Measurements from ENCODE around the gene EEFSEC. TPM values are rescaled to one million over a fixed set of nuclear protein-coding genes. Genes with fewer than 3 reads are reported as not detected.

Gene EEFSEC
- total RNA-seq, 1 experiment from 2014 or later: 9.6 TPM

DNA sequence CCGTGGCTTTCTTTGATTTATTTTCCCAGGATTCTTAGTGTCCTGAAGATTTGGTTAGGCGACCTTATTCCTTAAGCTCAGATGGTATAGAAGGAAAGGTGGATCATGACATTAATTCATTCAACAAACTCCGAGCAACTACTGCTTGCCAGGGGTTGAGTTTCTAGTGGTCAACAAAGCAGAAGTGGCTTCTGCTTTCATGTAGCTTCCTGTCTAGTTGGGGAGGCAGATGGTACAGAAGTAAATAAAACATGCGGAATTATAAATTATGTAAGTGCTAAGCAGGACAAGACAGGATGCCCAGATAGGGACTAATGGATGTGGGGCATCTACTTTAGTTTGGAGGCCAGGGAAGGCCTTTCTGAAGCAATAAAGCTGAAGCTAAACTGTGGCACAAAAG is 15.6 kb downstream of the EEFSEC start:
- Histone ChIP-seq H3K27ac (ENCODE audit: low read length) (no peak overlapping the region), H3K27me3 (ENCODE audit: low read length) (no peaks in the 10 kb centered on the region), H3K9me2 (replicated peaks; ENCODE audit: low read length) (no peaks in the 10 kb centered on the region), H2AFZ (ENCODE audit: low read length) (no peak overlapping the region), H3K36me3 (ENCODE audit: low read depth, low read length) (no peaks in the 10 kb centered on the region), H3K79me2 (ENCODE audit: low read length) (no peaks in the 10 kb centered on the region), H3K4me1 (ENCODE audit: insufficient read depth, low read length) (no peaks in the 10 kb centered on the region), H4K20me1 (ENCODE audit: low read length) (no peaks in the 10 kb centered on the region), H3K4me3 (ENCODE audit: low read length) (no peak overlapping the region), H3K9me3 (ENCODE audit: low read length) (no peaks in the 10 kb centered on the region), H3K4me2 (ENCODE audit: low read length) (no peak overlapping the region), H3K9ac (ENCODE audit: low read length) (no peak overlapping the region), H3F3A (ENCODE audit: low read length, unreplicated experiment) (no peaks in the 10 kb centered on the region)
- no peak for DNase-seq
- ChIA-PET POLR2A (ENCODE audit: unreplicated experiment) (no interaction called here), CTCF (no interaction called here)
- no TSS peak for BruUV-seq (replicated peaks)
- TF ChIP-seq EZH2 (IDR thresholded peaks at IDR 0.05; ENCODE audit: low read length, unreplicated experiment) (no peak), EZH2phosphoT487 (IDR thresholded peaks at IDR 0.05; ENCODE audit: borderline replicate concordance, low read length) (no peak)
- TF ChIP-seq, protein P1, sequence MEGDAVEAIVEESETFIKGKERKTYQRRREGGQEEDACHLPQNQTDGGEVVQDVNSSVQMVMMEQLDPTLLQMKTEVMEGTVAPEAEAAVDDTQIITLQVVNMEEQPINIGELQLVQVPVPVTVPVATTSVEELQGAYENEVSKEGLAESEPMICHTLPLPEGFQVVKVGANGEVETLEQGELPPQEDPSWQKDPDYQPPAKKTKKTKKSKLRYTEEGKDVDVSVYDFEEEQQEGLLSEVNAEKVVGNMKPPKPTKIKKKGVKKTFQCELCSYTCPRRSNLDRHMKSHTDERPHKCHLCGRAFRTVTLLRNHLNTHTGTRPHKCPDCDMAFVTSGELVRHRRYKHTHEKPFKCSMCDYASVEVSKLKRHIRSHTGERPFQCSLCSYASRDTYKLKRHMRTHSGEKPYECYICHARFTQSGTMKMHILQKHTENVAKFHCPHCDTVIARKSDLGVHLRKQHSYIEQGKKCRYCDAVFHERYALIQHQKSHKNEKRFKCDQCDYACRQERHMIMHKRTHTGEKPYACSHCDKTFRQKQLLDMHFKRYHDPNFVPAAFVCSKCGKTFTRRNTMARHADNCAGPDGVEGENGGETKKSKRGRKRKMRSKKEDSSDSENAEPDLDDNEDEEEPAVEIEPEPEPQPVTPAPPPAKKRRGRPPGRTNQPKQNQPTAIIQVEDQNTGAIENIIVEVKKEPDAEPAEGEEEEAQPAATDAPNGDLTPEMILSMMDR (conservative IDR thresholded peaks at IDR 0.05; ENCODE audit: low read depth, low read length): no peak
- intact Hi-C loops (cut with micrococcal nuclease): no loop called here
- ATAC-seq: no peak

DNA sequence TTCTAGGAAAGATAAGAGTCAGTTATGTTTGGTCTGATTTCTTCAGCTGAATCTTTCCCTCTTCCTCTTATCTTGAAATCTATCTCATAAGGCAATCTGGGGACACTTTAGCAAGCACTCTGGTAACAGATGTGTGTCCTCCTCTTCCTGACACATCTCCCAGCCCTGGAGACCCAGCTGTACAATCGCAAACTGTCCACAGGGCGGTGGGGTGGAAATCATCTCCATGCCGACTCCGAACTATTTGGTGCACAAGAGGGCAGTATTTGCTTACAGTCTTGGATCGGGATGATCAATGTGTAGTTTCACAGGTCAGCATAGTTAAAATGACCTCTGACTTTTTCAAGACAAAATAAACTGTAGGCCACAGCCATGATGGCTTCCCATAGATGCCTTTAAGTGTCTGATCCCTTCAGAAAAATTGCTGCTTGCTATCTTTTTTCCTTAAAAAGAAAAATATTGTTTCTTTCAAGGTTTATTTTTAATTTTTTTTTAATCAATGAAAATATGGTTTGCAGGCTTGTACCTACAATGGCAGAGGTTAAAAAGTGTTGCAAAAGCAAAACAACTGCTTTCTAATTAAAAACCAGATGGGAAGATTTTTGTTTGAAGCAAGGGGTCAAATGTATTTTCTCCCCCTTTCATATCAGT is 17.7 kb downstream of the EEFSEC start:
- CTCF ChIA-PET: interaction anchor here (0.5 kb wide), 1 partner anchor 87 kb away, joined by 3 read pairs; no protein-coding TSS in a partner anchor
- POLR2A ChIA-PET (ENCODE audit: unreplicated experiment): no interaction called here

DNA sequence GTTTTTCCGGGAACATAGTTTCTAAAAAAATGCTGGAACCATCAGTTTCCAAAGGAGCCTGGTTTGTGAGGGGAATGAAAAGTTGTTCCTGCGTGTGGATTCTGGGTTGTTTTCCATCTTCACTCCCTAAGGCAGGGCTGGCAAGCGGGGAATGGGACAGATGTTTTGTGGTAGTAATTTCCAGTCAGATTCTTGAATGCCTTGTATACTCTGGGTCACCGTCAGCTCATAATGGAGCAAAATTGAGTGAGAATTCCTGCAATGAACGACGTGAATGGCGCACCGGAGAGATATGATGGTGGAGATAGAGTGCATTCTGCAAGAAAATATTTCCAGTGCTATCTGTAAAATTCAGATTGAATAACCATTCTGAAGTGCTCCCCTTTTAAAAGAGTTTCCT is 19.9 kb downstream of the EEFSEC start:
- no peaks in the 10 kb centered on the region for H3K27me3 ChIP-seq (ENCODE audit: low read length)
- no peak overlapping the region for H3K4me3 ChIP-seq (ENCODE audit: low read length)
- H3F3A ChIP-seq (ENCODE audit: low read length, unreplicated experiment): no peaks in the 10 kb centered on the region
- no peaks in the 10 kb centered on the region for H3K9me3 ChIP-seq (ENCODE audit: low read length)
- ChIA-PET POLR2A (ENCODE audit: unreplicated experiment) (no interaction called here), CTCF (no interaction called here)
- intact Hi-C loops (cut with micrococcal nuclease): loop anchor here (10.0 kb wide), 2 partner anchors 132 to 212 kb away; no protein-coding TSS in a partner anchor
- no peaks in the 10 kb centered on the region for H3K4me1 ChIP-seq (ENCODE audit: insufficient read depth, low read length)
- DNase-seq (no peak), ATAC-seq (no peak)
- no peaks in the 10 kb centered on the region for H3K36me3 ChIP-seq (ENCODE audit: low read depth, low read length)
- no peak overlapping the region for H3K27ac ChIP-seq (ENCODE audit: low read length)
- no TSS peak for BruUV-seq (replicated peaks)
- no peak overlapping the region for H3K9ac ChIP-seq (ENCODE audit: low read length)
- no peaks in the 10 kb centered on the region for H4K20me1 ChIP-seq (ENCODE audit: low read length)
- H3K9me2 ChIP-seq (replicated peaks; ENCODE audit: low read length): no peaks in the 10 kb centered on the region
- H2AFZ ChIP-seq (ENCODE audit: low read length): no peak overlapping the region
- TF ChIP-seq, protein P1 (conservative IDR thresholded peaks at IDR 0.05; ENCODE audit: low read depth, low read length): no peak
- TF ChIP-seq EZH2 (IDR thresholded peaks at IDR 0.05; ENCODE audit: low read length, unreplicated experiment) (no peak), EZH2phosphoT487 (IDR thresholded peaks at IDR 0.05; ENCODE audit: borderline replicate concordance, low read length) (no peak)
- H3K4me2 ChIP-seq (ENCODE audit: low read length): no peak overlapping the region
- no peaks in the 10 kb centered on the region for H3K79me2 ChIP-seq (ENCODE audit: low read length)

More for the DNA sequence above, 17.7 kb downstream of the EEFSEC start:
- Histone ChIP-seq H4K20me1 (ENCODE audit: low read length) (no peaks in the 10 kb centered on the region), H3K36me3 (ENCODE audit: low read depth, low read length) (no peaks in the 10 kb centered on the region), H3K9me3 (ENCODE audit: low read length) (no peaks in the 10 kb centered on the region), H3K4me1 (ENCODE audit: insufficient read depth, low read length) (no peaks in the 10 kb centered on the region), H3K9me2 (replicated peaks; ENCODE audit: low read length) (no peaks in the 10 kb centered on the region), H2AFZ (ENCODE audit: low read length) (no peak overlapping the region), H3K9ac (ENCODE audit: low read length) (no peak overlapping the region), H3K79me2 (ENCODE audit: low read length) (no peaks in the 10 kb centered on the region), H3K4me2 (ENCODE audit: low read length) (no peak overlapping the region), H3K27ac (ENCODE audit: low read length) (no peak overlapping the region), H3K27me3 (ENCODE audit: low read length) (no peaks in the 10 kb centered on the region), H3K4me3 (ENCODE audit: low read length) (no peak overlapping the region), H3F3A (ENCODE audit: low read length, unreplicated experiment) (no peaks in the 10 kb centered on the region)
- BruUV-seq (replicated peaks): no TSS peak
- TF ChIP-seq, protein P1 (conservative IDR thresholded peaks at IDR 0.05; ENCODE audit: low read depth, low read length): peak; percentile 79
- TF ChIP-seq EZH2phosphoT487 (IDR thresholded peaks at IDR 0.05; ENCODE audit: borderline replicate concordance, low read length) (no peak), EZH2 (IDR thresholded peaks at IDR 0.05; ENCODE audit: low read length, unreplicated experiment) (no peak)
- ATAC-seq: peak; percentile 97
- intact Hi-C loops (cut with micrococcal nuclease): loop anchor here (2.0 to 10.0 kb wide), 4 partner anchors 134 to 414 kb away; no protein-coding TSS in a partner anchor
- DNase-seq: peak; percentile 73

Measured in PC-3 (cell line).